Activated CD4-positive, CD25-positive, alpha-beta regulatory T cell (primary cell): ENCODE results near the gene ARHGDIA.

Source experiments
- DNase-seq, 4 experiments: peaks; one replicate each; lab custom pipeline; 2025; lab: John Stamatoyannopoulos, UW

Gene ARHGDIA

DNA sequence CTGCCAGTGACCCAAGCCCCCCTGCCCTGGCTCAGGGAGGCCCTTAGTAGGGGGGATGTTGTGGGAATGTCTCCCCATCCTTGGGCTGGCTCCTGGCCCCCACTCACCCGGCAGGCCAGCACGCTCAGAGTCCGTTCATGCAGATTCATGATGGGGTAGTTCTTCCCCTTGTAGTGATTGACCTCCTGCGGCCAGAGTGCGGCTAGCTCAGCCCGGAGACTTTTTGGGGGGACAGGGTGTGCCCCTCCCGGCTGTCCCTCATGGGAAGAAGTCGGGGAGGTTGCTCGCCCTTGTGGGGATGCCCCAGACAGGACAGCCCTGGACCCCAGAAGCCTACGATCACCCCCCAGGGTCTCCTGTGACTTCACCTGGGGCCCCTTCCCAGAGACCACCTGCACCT lies 34.9 kb upstream of the ARHGDIA start:
- DNase-seq = no peak

GRCh38 chr17:81905424-81905875 lies 34.3 kb upstream of the ARHGDIA start:
- no peak for DNase-seq

- DNase-seq = no peak
These were observed 33.7 kb upstream of the ARHGDIA start for GRCh38 chr17:81904600-81905423.

DNA sequence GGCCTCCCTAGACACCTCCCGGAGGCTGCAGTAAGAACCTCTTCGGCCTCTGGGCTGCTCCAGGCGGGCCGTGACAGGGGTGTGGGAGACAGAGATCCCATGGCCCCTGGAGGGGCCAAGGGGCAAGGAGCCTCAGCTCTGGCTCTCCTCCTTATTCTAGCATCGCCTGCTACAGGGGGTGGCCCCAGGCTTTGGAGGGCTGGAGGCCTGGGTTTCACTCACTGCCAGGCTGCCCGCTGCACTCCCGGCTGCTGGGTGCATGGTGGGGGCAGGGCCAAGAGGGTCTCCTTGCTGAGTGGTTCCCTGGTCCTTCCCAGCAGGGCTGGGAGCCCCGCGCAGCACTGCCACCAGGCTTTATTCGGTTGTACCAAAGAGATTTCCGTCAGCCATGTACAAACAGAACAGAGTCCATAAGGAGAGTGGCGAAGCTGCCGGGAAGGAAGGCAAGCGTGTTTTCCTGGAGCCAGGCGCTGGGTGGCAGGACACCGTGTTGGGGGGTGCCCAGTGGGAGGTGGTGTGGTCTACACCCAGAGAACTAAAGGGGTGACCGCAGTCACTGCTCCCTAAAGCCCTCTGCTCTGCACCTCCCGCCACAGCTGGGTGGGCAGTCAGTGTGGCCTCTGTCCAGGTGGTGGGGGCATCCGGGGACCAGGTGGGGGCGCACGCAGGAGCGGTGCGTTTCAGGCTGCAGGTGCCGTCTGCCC lies 32.9 kb upstream of the ARHGDIA start:
- no peak for DNase-seq

GRCh38 chr17:81903415-81903831 lies 32.3 kb upstream of the ARHGDIA start:
- no peak for DNase-seq

DNA sequence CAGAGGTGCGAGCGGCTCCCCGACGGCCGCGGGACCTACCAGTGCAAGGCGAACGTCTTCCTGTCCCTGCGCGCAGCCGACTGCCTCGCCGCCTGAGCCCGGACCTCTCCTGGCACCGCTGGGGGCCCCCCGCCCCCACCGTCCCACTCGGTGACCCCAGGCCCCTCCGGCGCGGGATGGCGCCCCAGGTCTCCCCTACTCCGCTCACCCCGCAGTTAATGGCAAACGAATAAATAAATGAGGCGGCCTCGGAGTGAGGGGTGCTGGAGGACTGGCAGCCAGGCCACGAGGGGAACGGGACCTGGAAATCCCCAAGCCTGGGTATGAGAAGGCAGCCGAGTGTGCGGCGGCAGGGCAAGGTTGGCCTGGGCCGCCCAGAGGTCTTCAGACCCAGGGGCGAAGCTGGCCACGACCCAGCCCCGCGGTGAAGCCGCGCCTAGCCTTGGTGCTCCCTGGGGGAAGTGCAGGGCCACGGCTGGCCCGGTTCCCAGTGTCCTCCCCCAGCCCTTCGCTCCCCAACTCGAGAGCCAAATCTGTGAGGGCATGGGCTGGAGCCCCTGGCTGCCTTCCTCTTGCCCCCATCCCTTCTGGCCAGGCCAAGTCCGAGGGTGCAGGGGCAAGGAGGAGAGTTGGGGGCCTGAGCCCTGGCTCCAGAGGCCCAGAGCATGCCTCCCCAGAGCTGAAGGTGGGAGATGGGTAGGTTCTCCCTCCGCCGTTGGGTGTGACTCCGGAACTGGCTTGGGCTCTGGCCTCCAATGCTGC lies 31.7 kb upstream of the ARHGDIA start:
- no peak for DNase-seq

- no peak for DNase-seq
These were observed 31.0 kb upstream of the ARHGDIA start, which contains the start of gene NPB for GRCh38 chr17:81902023-81902652. Gene NPB, plus strand, starts transcription at chr17:81902238. Its CDS starts 40 bp downstream, at chr17:81902278.

GRCh38 chr17:81901167-81902022 lies 30.3 kb upstream of the ARHGDIA start:
- DNase-seq = no peak

GRCh38 chr17:81900181-81900820 lies 29.2 kb upstream of the ARHGDIA start:
- DNase-seq = no peak

GRCh38 chr17:81899514-81900166 lies 28.5 kb upstream of the ARHGDIA start:
- no peak for DNase-seq

GRCh38 chr17:81898885-81899284 lies 27.7 kb upstream of the ARHGDIA start:
- no peak for DNase-seq

DNA sequence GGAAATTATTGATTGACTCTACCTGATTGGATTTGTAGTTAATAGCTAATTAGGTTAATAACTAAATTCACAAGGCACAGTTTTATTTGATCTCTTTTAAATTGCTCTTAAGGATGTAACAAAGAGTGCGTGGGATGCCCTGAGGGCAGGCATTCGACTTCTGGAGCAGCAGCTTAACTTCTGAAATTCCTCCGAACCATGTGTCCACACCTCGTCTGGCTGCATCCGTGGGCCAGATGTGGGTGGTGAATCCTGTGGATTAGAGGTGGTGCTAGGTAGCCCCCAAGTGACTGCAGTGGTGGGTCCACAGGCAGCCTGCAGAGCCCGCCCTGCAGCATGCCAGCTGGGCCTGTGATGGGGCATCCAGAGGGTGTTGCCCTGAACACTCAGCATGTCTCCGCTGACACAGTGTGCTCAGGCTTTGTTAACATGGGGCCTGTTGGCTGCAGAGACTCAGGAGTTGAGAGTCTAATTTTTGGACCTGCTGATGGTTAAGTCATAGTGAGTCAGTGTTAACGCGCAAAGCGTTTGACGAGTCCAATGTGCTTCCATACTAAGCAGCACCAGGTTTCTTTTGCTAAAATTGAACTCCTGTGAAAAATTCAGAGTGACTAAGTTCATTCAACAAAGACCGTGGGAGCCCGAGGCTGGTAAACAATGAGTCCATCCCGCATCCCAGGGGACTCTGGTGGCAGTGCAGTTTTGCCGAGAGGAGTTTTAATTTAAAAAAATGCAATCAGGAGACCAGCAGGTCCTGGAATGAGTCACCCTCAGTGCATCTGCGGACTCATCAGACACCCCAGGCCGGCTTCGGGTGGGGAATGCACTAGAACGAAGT lies 27.1 kb upstream of the ARHGDIA start:
- DNase-seq = no peak

DNA sequence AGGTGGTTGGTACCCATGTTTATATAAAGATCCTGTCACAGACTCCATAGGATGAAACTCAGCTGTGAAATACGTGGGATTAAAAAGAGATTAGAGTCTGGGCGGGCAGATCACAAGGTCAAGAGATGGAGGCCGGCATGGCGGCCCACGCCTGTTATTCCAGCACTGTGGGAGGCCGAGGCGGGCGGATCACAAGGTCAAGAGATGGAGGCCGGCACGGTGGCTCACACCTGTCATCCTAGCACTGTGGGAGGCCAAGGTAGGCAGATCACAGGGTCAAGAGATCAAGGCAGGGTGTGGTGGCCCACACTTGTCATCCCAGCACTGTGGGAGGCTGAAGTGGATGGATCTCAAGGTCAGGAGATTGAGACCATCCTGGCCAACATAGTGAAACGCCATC lies 24.3 kb upstream of the ARHGDIA start:
- DNase-seq = no peak

- DNase-seq = no peak
These were observed 20.1 kb upstream of the ARHGDIA start for GRCh38 chr17:81891303-81891552.

DNA sequence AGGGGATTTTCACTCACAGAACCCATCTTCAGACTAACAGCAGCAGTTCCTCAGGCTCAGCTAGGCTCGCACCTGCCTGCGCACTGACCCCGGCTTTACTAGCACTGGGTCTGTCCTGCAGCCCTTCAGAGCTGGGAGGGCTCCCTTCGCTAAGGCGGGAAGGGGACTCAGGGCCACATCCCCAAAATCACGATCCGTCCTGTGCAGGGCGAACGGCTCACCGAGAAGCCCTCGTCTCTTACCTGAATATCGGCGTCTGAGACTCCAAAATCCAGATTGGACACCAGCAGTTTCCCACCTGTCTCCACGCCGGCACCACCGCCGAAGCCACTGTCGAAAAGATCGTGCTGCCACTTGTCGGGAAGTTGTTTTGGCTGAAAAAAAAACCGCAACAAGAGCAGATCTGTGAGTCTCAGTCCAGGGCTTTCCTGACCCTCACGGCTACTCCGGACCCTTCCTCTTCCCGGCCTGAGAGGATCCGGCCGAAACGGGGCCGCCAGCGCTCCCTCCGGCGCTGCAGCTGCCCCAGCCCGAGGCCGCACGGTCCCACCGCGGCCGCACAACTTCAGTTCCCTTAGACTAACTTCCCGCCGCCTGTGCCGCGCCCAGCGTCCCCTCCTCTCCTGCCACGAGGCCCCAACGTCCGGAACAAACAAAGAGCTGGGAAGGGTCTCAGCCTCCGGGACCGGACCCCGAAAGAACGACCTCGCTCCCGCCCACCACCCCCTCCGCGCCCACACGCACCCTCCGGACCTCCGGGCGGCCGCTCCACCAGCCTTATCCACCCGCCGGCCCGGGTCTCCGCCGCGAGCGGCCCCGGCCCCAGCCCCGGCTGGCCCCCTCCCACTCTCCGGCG lies 19.5 kb upstream of the ARHGDIA start:
- DNase-seq = no peak

DNA sequence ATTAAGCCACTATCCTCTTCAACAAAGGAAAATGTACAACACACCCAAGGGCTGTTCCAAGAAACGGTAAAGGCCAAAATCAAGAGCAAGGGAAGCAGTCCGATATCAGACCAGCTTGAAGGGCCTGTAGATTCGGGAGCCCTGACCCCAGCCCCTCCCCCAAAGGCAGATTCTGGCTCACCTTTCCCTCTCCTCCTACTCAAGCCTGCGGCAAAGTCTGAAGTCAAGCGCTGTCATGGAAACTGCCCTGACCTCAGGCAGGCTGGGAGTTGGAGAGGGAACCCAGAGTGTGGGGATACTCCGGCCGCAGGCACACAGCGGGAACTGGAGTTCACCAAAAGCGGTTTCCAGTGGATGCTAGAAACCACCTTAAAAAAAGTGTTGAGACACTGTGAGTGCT lies 18.5 kb upstream of the ARHGDIA start:
- DNase-seq = no peak

GRCh38 chr17:81888988-81889595 lies 18.0 kb upstream of the ARHGDIA start:
- no peak for DNase-seq
